ENCODE results near the gene MTR.

The MTR gene

DNA sequence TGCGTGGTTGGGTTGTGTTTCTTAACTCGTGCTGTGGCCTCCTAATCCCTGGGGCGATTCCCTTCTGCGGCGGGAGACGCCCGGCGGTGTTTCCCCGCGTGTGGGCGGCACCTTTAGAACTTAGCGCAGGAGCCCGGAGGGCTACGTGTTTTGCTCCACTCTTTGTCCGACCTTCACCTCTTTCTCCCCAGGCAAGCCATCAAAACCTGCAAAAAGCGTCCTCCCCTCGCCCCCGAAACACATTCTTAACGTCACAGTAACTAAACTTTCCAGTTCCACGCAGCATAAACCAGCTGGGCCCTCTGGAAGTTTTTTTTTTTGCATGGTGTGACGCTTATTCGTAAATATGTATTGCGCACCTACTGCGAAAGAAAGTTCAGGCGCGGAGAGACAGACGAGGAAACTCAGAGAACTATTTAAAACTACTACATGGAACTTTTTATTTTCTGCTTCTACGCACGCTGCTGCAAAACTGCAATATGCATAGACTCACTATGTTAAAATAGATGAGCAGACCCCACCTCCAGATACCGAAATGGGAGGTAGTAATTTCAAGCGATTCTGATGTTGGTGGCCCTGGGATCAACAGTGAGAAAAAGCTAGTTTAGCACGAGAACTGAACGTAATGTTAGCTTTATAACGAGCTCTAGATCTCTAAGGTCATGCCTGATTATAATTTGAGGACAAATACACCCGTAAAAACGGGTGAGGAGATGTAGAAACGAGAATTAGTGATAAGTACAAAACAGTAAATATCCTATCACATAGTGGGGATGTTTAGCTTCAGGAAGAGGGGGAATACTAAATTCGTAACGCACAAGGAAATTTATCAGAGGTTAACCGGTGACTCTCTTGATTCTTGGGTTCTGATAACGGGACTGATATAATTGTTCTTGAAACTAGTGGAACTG lies 920 bp downstream of the MTR start:
- TF ChIP-seq, protein P1, sequence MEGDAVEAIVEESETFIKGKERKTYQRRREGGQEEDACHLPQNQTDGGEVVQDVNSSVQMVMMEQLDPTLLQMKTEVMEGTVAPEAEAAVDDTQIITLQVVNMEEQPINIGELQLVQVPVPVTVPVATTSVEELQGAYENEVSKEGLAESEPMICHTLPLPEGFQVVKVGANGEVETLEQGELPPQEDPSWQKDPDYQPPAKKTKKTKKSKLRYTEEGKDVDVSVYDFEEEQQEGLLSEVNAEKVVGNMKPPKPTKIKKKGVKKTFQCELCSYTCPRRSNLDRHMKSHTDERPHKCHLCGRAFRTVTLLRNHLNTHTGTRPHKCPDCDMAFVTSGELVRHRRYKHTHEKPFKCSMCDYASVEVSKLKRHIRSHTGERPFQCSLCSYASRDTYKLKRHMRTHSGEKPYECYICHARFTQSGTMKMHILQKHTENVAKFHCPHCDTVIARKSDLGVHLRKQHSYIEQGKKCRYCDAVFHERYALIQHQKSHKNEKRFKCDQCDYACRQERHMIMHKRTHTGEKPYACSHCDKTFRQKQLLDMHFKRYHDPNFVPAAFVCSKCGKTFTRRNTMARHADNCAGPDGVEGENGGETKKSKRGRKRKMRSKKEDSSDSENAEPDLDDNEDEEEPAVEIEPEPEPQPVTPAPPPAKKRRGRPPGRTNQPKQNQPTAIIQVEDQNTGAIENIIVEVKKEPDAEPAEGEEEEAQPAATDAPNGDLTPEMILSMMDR (IDR thresholded peaks at IDR 0.05; ENCODE audit: low read depth, low read length, missing control alignments) = no peak
- peak; percentile 13 for DNase-seq (ENCODE audit: low read depth)
- peak overlapping the region; percentile 65 for H3K4me3 ChIP-seq (ENCODE audit: low read depth, low read length)

DNA sequence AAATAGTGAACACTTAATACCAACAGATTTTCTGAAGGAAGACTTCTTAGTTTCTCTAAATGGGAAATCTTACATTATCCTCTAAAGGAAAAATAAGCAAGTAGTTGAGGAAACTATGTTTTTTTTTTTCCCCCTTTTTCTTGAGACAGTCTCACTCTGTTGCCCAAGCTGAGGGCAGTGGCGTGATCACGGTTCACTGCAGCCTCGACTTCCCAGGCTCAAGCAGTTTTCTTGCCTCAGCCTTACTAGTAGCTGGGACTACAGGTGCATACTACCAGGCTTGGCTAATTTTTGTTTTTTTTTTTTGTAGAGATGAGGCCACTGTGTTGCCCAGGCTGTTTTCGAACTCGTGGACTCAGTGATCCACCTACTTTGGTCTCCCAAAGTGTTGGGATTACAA lies 3.9 kb downstream of the MTR start:
- TF ChIP-seq, protein P1 (IDR thresholded peaks at IDR 0.05; ENCODE audit: low read depth, low read length, missing control alignments) = no peak
- no peak overlapping the region for H3K4me3 ChIP-seq (ENCODE audit: low read depth, low read length)
- no peak for DNase-seq (ENCODE audit: low read depth)

DNA sequence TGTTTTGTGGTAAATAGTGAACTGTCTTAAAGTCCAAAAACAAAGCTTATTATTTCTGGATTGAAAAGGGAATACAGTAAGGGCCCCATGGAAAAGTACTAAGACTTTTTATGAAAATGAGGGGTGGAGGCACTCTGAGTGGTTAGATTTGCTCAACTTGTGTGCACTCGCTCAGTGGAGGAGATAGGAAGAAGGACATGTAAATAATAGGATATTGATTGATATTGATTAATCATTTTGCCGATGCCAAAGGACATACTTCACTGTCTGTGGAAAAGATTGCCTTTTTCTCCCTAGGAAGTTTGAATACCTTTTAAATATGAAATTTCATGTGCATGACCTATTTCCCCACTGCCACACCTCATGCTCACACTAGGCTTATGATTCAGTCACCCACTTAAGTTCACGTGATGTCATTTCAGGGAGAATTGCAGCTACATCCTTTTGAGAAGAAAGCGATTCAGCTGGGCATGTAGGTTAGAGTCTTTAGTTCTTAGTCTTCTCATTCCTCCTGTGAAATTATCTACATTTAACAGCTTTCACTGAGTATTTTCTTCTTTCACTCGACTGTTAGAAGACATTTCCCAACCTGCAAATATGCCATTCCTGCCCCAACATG lies 5.0 kb downstream of the MTR start:
- no peak for DNase-seq (ENCODE audit: low read depth)
- no peak overlapping the region for H3K4me3 ChIP-seq (ENCODE audit: low read depth, low read length)
- TF ChIP-seq, protein P1 (IDR thresholded peaks at IDR 0.05; ENCODE audit: low read depth, low read length, missing control alignments) = no peak

DNA sequence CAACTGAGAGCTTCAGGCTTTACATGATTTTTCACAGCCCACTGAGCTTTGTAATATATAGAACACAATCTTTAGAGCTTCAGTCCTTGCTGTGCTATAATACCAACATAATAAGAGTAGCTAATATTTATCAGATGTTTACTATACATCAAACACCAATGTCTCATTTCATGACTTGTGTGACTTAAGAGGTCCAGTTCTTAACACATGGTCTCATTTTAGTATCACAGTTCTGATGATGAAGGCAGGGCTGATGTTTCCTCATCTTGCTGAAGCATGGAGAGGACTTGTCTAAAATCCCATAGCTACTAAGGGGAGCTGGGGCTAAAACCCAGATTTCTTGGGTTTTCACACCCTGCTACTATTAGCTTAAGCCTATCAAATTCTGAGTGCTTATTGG lies 5.5 kb downstream of the MTR start:
- TF ChIP-seq, protein P1 (IDR thresholded peaks at IDR 0.05; ENCODE audit: low read depth, low read length, missing control alignments) = no peak
- no peak overlapping the region for H3K4me3 ChIP-seq (ENCODE audit: low read depth, low read length)
- DNase-seq (ENCODE audit: low read depth) = no peak

DNA sequence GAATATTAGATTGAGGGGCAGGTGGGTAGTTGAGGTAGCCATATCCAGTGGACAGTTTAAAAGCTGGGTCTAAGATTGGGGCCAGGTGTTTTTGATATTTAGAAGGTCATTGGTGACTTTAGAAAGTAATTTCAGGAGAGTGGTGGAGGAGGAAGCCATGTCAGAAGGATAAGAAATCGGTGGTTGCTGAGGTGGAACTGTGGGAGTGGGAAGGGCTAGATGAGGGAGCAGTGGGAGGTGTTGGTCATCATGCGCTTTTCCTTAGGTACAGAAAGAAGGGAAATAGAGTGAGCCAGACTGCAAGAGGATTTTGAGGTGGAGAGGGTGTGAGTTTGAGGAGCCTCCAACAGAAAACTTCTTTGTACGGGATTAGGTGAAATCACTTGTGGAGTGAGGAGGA lies 7.2 kb downstream of the MTR start:
- TF ChIP-seq, protein P1 (IDR thresholded peaks at IDR 0.05; ENCODE audit: low read depth, low read length, missing control alignments) = no peak
- no peak overlapping the region for H3K4me3 ChIP-seq (ENCODE audit: low read depth, low read length)
- no peak for DNase-seq (ENCODE audit: low read depth)

DNA sequence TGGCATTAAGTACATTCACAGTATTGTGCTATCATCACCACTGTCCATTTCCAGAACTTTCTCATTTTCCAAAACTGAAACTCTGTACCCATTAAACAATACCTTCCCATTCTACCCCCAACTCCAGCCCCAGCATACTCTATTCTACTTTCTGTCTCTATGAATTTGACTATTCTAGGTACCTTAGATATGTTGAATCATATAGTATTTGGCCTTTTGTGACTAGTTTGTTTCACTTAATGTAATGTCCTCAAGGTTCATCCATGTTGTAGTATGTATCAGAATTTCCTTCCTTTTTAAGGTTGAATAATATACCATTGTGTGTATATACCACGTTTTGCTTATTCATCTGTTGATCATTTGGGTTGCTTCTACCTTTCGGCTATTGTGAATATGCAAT lies 11.5 kb downstream of the MTR start:
- TF ChIP-seq, protein P1 (IDR thresholded peaks at IDR 0.05; ENCODE audit: low read depth, low read length, missing control alignments) = no peak

More for the DNA sequence above, 11.5 kb downstream of the MTR start:
- DNase-seq (ENCODE audit: low read depth) = no peak
- no peak overlapping the region for H3K4me3 ChIP-seq (ENCODE audit: low read depth, low read length)
